ENCODE measurements around the gene CDK14.

Gene CDK14

GRCh38 chr7:90836937-90837336 is 240.8 kb downstream of the CDK14 start:
- Histone ChIP-seq H3K9me3 (ENCODE audit: insufficient read depth, low read length) (no peaks in the 10 kb centered on the region), H3K4me2 (ENCODE audit: low read length) (no peak overlapping the region), H3K79me2 (ENCODE audit: low read length) (no peaks in the 10 kb centered on the region), H4K20me1 (ENCODE audit: insufficient read depth, low read length) (no peaks in the 10 kb centered on the region), H3K9ac (ENCODE audit: low read length) (no peak overlapping the region), H3K4me1 (ENCODE audit: low read length) (no peaks in the 10 kb centered on the region), H2AFZ (ENCODE audit: low read depth, low read length) (no peak overlapping the region), H3K4me3 (ENCODE audit: low read length) (no peak overlapping the region), H3K27me3 (ENCODE audit: low read depth, low read length) (no peaks in the 10 kb centered on the region), H3K36me3 (replicated peaks; ENCODE audit: low read depth, low read length) (no peaks in the 10 kb centered on the region), H3K27ac (ENCODE audit: low read length) (no peak overlapping the region)
- TF ChIP-seq EZH2phosphoT487 (IDR thresholded peaks at IDR 0.05; ENCODE audit: low read depth), result no peak
- TF ChIP-seq CTCF (IDR thresholded peaks at IDR 0.05; ENCODE audit: low read depth, low read length), result no peak

GRCh38 chr7:90838799-90839198 is 242.7 kb downstream of the CDK14 start:
- no peak overlapping the region for H3K4me2 ChIP-seq (ENCODE audit: low read length)
- no peaks in the 10 kb centered on the region for H3K79me2 ChIP-seq (ENCODE audit: low read length)
- no peaks in the 10 kb centered on the region for H3K36me3 ChIP-seq (replicated peaks; ENCODE audit: low read depth, low read length)
- no peaks in the 10 kb centered on the region for H3K27me3 ChIP-seq (ENCODE audit: low read depth, low read length)
- H3K4me1 ChIP-seq (ENCODE audit: low read length), result peaks cover 4% of the 10 kb centered on the region
- no peak overlapping the region for H3K27ac ChIP-seq (ENCODE audit: low read length)
- TF ChIP-seq CTCF (IDR thresholded peaks at IDR 0.05; ENCODE audit: low read depth, low read length), result no peak
- TF ChIP-seq EZH2phosphoT487 (IDR thresholded peaks at IDR 0.05; ENCODE audit: low read depth), result no peak
- H3K9ac ChIP-seq (ENCODE audit: low read length), result no peak overlapping the region
- H3K9me3 ChIP-seq (ENCODE audit: insufficient read depth, low read length), result no peaks in the 10 kb centered on the region
- H3K4me3 ChIP-seq (ENCODE audit: low read length), result no peak overlapping the region
- no peak overlapping the region for H2AFZ ChIP-seq (ENCODE audit: low read depth, low read length)
- H4K20me1 ChIP-seq (ENCODE audit: insufficient read depth, low read length), result no peaks in the 10 kb centered on the region

GRCh38 chr7:90839316-90839715 is 243.2 kb downstream of the CDK14 start:
- TF ChIP-seq EZH2phosphoT487 (IDR thresholded peaks at IDR 0.05; ENCODE audit: low read depth), result no peak
- TF ChIP-seq CTCF (IDR thresholded peaks at IDR 0.05; ENCODE audit: low read depth, low read length), result no peak
- Histone ChIP-seq H3K4me1 (ENCODE audit: low read length) (peaks cover 4% of the 10 kb centered on the region), H3K79me2 (ENCODE audit: low read length) (no peaks in the 10 kb centered on the region), H4K20me1 (ENCODE audit: insufficient read depth, low read length) (no peaks in the 10 kb centered on the region), H3K9ac (ENCODE audit: low read length) (no peak overlapping the region), H3K27ac (ENCODE audit: low read length) (no peak overlapping the region), H3K4me3 (ENCODE audit: low read length) (no peak overlapping the region), H2AFZ (ENCODE audit: low read depth, low read length) (no peak overlapping the region), H3K4me2 (ENCODE audit: low read length) (no peak overlapping the region), H3K9me3 (ENCODE audit: insufficient read depth, low read length) (no peaks in the 10 kb centered on the region), H3K27me3 (ENCODE audit: low read depth, low read length) (no peaks in the 10 kb centered on the region), H3K36me3 (replicated peaks; ENCODE audit: low read depth, low read length) (no peaks in the 10 kb centered on the region)

- Histone ChIP-seq H3K4me3 (ENCODE audit: low read length) (no peak overlapping the region), H2AFZ (ENCODE audit: low read depth, low read length) (no peak overlapping the region), H3K27ac (ENCODE audit: low read length) (no peak overlapping the region), H3K36me3 (replicated peaks; ENCODE audit: low read depth, low read length) (no peaks in the 10 kb centered on the region), H3K4me2 (ENCODE audit: low read length) (no peak overlapping the region), H3K79me2 (ENCODE audit: low read length) (no peaks in the 10 kb centered on the region), H3K4me1 (ENCODE audit: low read length) (peaks cover 4% of the 10 kb centered on the region), H4K20me1 (ENCODE audit: insufficient read depth, low read length) (no peaks in the 10 kb centered on the region), H3K9ac (ENCODE audit: low read length) (no peak overlapping the region), H3K9me3 (ENCODE audit: insufficient read depth, low read length) (no peaks in the 10 kb centered on the region), H3K27me3 (ENCODE audit: low read depth, low read length) (no peaks in the 10 kb centered on the region)
- no peak for TF ChIP-seq CTCF (IDR thresholded peaks at IDR 0.05; ENCODE audit: low read depth, low read length)
- TF ChIP-seq EZH2phosphoT487 (IDR thresholded peaks at IDR 0.05; ENCODE audit: low read depth), result no peak
Observed at GRCh38 chr7:90839727-90840291, 243.7 kb downstream of the CDK14 start.

All from OCI-LY3 (cell line).